Stimulated activated CD4-positive, alpha-beta T cell treated with anti-CD3 and anti-CD28 coated beads, TNF-alpha, amount 100 ng/mL, for 4 hours (primary cell): ENCODE data around the gene TLR1.
"Not testable (repeated sequence)": the region's sequence is repeated elsewhere in the genome, so short reads cannot be mapped to it uniquely, and the experiment has no call there.

Source experiments
- DNase-seq, 3 experiments: peaks; one replicate each; pipeline ENCODE4 v3.0.0-alpha.2; 2020; ENCODE audit warnings: low read depth in 3 of 3

Gene TLR1

DNA sequence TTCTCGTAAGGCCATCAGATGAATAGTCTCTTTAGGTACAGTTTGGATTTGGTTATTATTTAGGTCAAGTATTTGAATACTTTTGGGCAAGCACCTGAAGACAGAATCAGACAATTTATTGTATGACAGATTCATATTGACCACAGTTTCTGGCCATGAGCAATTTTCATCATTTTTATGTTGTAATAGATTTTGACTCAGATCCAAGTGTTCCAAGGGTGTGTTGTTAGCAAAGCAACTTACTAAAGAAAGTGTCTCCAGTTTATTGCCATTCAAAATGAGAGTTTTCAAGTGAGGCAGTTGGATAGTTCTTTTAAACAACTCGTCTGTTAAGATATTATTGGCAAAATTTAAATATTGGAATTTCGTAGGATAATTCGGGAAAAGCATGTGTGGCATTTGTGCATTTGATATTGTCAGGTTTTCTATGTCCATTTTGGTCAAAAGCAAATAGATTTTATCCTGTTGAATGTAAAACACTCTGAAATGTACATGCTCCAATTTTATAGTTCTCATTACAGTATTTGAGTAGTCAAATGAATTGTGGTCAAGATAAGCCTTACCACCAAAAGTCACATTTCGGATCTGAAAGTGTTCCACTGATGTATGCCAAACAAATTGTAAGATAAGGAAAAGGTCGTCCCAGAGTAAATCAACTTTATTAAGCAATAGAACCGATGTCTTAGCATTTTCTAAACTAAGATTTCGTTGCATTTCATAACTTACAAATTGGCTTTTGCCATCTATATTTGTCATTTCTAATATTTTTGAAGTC lies 30.2 kb downstream of the TLR1 start:
- DNase-seq: no peak

DNA sequence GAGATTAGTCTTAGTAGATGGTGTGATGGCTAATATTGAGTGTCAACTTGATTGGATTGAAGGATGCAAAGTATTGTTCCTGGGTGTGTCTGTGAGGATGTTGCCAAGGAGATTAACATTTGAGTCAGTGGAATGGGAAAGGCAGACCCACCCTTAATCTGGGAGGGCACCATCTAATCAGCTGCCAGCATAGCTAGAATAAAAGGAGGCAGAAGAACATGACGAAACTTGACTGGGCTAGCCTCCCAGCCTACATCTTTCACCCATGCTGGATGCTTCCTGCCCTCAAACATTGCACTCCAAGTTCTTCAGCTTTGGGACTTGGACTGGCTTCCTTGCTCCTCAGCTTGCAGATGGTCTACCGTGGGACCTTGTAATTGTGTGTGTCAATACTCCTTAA lies 34.3 kb downstream of the TLR1 start:
- DNase-seq: not testable (repeated sequence)

DNA sequence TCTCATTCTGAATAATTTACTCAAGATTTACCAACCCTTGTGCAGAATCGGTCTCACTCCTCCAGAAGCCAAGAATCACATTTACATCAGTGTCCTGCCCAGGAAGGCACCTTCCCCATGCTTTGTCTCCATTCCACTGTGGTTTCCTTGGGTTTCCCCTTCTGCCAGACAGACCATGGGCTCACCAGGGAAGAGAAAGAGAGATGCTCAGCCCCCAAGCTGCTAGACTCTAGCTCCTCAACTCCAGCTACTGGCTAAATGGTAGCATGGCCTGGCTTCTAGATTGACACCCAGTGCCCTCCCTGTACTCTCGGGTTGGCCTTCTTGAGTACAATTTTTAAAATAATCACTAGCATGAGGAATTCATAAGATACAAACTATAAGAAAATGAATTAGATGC lies 34.7 kb downstream of the TLR1 start:
- DNase-seq: no peak

DNA sequence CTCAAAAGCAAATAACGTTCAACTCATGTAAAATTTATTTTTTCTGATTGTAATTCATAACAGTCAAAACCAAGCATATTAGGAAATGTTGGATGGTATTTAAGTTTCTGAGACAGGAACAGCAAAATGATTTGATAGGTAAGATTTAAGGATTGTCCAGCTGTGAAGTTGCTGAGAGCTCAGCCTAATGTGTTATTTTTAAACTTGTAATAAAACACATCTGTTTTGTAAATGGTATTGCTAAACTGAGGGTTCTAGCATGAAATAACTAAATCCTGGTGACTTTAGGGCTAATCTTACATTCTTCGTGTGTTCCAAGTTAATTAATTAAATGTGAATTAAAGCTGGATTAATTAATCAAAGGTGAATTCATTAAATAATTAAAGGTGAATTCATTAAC lies 35.1 kb downstream of the TLR1 start:
- no peak for DNase-seq

DNA sequence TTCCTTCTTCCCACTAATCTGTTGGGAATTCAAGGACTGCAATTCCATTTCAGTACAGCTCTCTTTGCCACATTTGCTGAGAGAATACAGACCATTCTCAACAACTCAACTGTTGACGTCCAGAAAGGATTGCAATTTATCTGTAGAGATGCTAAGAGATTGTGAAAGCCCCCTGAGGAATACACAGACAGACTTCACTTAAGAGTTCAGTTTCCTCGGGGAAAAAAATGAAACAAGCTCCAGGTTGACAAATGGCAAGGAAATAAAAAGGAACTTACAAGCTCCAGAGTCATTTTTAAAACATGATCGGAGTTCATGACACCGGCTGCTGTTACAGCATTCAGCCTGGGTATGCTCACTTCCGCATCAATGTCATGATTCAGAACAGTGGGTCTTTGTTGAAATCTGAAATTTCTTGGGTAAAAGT lies 35.6 kb downstream of the TLR1 start:
- no peak for DNase-seq

DNA sequence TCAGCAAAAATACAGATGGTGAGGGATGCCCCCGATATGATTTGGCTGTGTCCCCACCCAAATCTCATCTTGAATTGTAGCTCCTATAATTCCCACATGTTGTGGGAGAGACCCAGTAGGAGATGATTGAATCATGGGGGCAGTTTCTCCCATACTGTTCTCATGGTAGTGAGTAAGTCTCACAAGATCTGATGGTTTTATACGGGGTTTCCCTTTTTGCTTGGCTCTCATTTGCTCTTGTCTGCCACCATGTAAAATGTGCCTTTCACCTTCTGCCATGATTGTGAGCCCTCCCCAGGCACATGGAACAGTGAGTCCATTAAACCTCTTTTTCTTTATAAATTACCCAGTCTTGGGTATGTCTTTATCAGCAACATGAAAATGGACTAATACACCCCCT lies 37.7 kb downstream of the TLR1 start:
- DNase-seq: not testable (repeated sequence)

DNA sequence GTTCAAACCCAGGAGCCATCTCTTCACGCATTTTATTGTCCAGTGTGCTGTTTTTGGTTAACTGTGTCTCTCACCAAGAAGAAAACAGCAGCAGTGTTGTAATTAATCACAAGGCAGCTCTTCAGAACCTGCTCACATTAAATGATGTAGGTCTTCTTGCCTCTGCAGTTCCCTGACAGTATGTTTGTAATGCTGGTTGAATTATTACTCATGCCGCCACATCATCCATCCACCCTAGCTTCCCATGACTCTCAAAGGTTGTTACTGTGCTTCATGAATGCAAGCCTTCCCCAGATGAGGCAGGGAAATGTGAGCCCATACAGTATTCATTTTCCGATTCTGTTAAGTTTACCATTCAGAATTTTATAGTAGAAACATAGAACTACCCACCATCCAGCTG lies 39.2 kb downstream of the TLR1 start:
- DNase-seq: no peak

DNA sequence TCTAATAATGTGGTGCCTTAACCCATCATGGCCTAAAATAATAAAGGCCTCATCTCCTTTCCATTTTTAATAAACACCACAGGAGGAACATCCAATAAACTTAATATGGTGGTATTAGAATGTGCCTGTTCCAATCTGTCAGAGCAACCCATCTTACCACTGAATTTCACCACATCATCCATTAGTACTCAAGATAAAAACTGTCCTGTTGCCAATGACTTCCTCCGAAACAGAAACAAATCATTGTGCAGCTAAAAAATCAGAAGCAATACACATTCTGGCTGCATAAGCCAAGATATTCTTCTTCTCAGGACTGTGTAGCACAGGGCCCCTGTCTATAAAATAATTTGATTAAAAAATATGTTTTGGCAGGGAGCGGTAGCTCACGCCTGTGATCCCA lies 40.3 kb downstream of the TLR1 start:
- no peak for DNase-seq

DNA sequence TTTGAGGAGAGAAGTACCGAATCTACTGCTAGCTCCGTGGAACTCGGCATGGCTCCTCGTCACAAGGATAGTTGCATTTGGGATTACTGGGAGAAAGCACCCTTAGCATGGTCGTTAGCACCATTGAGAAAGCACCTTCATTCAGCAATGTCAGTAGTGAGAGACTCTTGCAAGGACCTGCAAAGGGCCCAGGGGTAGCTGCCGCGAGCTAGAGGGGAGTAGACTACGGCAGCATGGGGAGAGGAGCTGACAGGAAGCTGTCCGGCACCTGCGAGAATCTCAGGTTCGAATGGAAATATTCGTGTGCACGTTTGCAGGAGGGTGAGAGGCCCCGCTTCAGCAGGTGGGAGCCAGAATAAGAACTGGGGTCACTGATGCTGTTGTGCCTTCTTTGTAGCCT lies 42.0 kb downstream of the TLR1 start:
- no peak for DNase-seq

DNA sequence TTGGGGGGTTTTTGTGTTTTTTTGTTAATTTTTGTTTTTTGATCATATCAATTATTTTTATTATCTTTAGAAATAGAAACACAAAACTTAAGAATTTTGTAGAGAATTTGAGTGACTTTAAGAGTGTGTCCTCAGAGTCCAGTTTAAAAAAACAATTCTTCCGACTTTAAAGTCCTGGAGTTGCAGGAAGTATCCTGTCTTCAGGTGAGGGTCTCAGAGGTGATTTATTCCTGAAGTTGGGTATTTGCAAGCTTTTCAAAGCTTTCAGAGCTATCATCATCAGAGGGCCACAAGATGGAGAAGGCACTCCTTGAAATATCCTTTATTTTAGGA lies 44.8 kb downstream of the TLR1 start:
- DNase-seq: no peak

DNA sequence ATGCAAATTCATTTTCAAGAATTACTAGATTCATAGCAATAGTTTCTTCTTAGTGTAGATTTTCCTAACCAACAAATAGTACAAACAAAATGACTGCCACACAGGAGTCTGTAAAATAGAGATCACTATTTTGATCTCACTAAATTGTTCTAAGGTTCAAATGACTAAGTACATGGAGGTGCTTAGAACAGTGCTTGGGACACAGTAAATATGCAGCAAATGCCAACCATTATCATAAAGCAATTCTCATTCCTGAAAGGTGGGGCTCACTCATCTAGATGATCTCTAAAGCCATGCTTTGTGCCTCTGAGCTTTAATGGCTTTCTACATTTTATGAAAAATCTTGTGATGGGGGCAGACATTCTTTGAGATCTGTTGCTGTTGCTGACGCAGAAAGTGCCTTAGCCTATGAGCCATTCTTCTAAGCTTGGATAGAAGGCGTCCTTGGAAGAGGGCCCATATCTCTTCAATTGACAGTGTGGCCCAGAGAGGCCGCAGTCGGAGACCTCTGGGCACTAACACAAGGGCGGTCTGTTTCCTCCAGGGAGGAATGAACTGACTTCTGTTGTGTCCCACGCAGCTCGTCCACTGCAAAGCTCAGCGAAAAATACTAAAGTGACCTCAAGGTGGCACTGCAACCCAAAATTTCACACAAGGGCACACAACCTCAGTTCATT lies 45.3 kb downstream of the TLR1 start:
- DNase-seq: peak in 2 of 3 experiments; percentile 44 to 49

DNA sequence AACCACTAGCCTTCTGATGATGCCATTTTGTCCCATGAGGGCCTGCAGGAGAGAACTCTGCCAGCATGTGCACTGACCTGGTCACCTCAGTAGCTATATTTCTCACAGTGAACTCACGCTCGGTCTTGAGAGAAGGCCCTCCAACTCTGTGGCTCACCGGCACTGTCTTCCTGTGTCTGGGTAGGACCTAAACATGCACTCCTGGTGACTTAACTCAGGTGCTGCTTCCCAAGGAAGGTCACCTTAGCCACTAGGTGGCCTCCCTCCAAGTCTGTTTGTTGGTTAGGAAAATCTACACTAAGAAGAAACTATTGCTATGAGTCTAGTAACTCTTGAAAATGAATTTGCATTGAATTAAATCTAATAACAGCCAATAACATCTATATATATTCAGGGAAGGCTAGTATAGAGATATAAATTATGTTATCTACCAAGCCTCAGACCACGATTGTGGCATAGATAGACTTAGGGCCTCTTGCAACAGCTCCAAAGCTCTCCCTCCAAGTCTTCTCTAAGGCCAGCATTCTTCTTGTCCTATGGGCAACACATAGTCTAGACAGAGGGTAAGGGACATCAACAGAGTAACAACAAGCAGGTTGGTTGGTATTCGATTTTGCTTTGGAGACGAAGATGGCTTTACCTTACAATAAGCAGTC lies 46.5 kb downstream of the TLR1 start:
- DNase-seq: no peak

DNA sequence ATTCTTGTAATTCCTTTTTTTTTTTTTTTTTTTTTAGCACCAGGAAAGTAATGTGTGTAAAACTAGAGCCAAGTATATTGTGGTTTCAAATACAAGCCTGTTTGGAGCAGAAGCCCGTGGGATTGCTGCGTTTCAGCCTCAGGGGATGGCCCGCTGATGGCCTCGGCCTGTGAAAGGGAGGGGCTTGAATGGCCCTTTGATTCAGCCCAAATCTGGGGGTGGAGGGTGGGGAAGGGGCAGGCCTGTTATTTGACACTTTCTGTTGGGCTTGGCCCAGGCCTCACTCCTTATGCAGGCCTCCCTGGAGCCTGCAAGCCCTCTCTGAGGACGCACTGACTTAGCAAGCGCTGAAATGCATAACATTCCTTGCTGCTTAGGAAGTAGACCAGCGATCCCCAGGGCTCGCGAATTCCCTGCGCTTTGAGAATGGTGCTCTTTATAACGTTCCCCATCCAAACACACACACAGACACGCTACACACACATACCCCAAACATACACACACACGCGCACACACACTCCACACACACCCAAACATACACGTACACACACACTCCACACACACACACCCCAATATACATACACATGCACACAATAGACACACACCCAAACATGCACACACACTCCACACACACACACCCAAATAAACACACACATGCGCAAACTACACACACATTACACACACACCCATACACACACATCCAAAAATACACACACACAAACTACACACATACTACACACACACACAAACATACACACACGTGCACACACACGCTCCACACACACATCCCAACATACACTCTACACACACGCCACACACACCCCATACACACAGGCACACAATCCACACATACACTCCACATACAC lies 51.4 kb downstream of the TLR1 start:
- no peak for DNase-seq

DNA sequence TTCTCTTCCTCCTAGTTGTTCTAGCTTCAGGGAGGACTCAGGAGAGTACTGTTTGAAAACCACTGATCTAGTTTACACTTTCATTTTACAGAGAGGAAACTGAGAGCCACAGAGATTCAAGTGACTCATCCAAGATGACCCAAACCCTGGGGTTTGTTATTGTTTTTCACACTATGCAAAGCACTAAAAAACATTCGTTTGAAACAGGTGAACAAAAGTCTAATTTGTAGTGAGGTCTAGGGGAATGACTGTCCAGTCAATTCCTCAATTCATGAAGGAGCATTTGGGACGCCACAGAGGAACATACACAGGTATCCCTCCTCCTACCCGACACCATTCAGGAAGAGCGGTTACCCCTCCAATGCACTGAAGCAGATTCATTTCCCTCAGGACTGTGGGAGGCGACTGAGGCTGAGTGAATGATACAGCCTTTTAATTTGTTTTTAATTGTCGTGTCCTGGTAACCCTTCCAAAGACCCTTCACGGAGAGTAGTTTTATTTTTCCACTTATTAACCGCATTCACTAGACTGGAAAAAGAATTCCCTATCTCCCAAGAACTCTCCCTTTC lies 52.1 kb downstream of the TLR1 start:
- no peak for DNase-seq

DNA sequence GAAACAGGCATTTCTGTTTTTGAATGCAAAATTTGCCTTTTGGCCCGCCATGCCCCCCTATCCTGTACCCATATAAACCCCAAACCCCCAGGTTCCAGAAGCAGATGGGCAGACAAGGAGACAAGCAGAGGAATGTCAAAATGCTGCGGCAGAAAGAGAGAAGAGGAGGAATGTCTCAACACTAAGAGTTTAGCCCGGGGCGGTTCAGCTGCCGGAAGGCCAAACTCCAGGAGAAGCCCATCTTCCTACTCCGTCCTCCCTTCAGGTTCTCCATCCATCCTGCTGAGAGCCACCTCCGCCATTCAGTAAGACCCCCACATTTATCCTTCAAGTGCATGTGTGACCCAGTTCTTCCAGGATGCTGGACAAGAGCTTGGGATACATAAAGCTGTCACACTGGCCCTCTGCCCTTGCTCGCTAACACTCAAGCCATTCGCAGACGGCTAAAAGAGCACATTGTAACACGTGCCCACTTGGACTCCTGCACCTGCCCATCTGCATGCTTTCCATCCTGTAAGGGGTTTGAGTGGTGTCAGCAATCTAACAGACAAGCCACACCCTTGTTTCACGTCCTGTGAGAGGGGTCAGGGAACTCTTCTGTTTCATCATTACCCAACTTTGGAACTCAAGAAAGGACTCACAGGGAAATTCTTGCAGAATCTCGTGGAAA lies 53.1 kb downstream of the TLR1 start:
- DNase-seq: no peak

DNA sequence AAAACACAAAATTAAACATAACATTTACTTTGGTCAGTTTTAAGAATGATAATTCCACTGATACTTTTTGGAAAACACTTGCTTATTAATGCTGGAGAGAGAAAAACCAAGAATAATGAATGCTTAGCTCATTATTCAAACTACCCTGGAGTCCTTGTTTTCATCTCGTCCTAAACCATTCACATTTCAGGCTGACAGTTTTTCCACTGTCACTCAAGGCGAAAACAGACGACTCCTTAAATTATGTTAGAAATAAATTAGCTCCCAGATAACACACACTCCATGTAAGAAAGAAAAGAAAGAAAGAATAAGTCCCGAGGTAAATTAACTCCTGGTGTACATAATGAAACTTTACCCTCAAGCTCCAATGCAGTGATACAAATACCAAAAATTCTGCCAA lies 55.3 kb downstream of the TLR1 start:
- DNase-seq: no peak

DNA sequence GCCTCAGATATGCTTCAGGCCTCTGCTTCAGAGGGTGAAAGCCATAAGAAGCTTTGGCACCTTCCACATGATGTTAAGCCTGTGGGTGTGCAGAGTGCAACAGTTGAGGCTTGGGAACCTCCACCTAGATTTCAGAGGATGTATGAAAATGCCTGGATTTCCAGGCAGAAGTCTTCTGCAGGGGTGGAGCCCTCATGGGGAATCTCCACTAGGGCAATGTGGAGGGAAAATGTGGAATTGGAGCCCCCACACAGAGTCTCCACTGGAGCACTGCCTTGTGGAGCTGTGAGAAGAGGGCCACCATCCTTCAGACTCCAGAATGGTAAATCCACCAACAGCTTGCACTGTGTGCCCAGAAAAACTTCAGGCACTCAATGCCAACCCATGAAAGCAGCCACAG lies 57.0 kb downstream of the TLR1 start:
- no peak for DNase-seq
